ENCODE data around the gene ZCWPW2.

Gene ZCWPW2

DNA sequence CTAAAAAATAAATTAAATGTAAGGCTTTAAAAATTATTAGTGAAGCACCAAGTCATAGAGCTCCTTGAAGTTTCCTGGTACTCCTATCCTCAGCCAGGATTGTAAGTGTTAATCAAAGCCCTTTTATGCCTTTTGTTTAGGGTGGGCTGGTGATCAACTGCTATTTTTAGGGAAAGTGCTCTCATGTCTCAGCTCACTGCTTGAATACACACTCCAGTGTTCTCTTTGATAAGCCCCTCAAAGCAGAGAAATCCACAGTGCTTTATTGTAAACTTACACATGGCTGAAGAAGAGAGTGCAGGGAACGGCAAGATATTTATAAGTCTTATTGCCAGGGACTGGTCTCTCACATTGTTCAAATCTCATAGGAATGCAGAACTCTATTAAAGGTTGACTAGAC lies 156.5 kb downstream of the ZCWPW2 start:
- DNase-seq (ENCODE audit: low read depth), result no peak
- TF ChIP-seq, protein P1, sequence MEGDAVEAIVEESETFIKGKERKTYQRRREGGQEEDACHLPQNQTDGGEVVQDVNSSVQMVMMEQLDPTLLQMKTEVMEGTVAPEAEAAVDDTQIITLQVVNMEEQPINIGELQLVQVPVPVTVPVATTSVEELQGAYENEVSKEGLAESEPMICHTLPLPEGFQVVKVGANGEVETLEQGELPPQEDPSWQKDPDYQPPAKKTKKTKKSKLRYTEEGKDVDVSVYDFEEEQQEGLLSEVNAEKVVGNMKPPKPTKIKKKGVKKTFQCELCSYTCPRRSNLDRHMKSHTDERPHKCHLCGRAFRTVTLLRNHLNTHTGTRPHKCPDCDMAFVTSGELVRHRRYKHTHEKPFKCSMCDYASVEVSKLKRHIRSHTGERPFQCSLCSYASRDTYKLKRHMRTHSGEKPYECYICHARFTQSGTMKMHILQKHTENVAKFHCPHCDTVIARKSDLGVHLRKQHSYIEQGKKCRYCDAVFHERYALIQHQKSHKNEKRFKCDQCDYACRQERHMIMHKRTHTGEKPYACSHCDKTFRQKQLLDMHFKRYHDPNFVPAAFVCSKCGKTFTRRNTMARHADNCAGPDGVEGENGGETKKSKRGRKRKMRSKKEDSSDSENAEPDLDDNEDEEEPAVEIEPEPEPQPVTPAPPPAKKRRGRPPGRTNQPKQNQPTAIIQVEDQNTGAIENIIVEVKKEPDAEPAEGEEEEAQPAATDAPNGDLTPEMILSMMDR (IDR thresholded peaks at IDR 0.05; ENCODE audit: control insufficient read depth, extremely low read depth, insufficient read depth), result no peak
- no peak overlapping the region for H3K4me3 ChIP-seq (ENCODE audit: low read depth, low read length)

DNA sequence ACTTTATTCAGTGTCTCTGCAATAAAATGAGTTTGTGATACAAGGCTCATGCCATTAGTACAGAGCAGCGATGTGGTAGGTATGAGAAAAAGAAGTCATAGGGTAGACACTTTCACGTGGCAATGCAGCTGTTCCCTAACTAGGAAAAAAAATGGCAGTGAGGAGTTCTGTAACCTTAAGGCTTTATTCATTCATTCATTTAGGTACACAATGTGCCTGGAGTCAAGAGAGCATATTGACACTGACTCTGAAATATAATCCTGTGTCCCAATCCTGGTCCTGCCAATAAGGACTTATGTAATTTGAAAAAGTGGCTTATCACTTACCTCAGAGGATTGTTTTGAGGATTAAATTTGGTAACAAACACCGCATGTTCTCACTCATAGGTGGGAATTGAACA lies 173.1 kb downstream of the ZCWPW2 start:
- TF ChIP-seq, protein P1 (IDR thresholded peaks at IDR 0.05; ENCODE audit: control insufficient read depth, extremely low read depth, insufficient read depth), result no peak
- DNase-seq (ENCODE audit: low read depth), result no peak
- H3K4me3 ChIP-seq (ENCODE audit: low read depth, low read length), result no peak overlapping the region

DNA sequence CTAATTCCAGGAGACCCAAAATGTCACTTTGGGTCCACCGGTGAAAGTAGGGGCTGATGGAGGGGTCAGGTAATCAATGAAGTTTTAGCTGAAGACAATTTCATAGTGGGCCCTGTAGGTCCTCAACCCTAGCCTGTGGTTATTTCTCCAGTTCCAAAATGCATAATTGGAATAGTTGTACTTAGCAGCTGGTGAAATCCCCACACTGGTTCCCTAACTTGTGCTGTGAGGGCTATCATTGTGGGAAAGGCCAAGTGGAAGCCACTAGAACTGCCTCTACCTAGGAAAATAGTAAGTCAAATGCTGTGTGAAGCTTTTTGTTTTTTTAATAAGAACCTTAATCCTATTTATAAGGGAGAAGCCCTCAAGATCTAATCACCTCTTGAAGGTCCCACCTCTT lies 193.8 kb downstream of the ZCWPW2 start:
- TF ChIP-seq, protein P1 (IDR thresholded peaks at IDR 0.05; ENCODE audit: control insufficient read depth, extremely low read depth, insufficient read depth), result no peak
- H3K4me3 ChIP-seq (ENCODE audit: low read depth, low read length), result no peak overlapping the region
- DNase-seq (ENCODE audit: low read depth), result no peak

DNA sequence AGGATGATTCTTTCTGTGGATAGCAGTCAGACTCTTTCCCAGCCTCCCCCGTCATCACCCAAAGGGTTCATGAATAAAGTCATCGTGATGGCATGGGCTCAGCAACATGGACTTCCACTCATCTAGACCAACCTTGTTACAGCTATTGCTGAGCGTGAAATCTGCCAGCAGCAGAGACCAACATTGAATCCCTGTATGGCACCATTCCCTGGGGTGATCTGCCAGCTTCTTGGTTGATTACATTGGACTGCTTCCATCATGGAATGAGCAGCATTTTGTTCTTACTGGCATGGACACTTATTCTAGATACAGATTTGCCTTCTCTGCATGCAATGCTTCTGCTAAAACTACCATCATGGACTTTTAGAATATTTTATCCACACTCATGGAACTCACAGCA lies 195.7 kb downstream of the ZCWPW2 start:
- no peak overlapping the region for H3K4me3 ChIP-seq (ENCODE audit: low read depth, low read length)
- TF ChIP-seq, protein P1 (IDR thresholded peaks at IDR 0.05; ENCODE audit: control insufficient read depth, extremely low read depth, insufficient read depth), result no peak
- peak; percentile 52 for DNase-seq (ENCODE audit: low read depth)

DNA sequence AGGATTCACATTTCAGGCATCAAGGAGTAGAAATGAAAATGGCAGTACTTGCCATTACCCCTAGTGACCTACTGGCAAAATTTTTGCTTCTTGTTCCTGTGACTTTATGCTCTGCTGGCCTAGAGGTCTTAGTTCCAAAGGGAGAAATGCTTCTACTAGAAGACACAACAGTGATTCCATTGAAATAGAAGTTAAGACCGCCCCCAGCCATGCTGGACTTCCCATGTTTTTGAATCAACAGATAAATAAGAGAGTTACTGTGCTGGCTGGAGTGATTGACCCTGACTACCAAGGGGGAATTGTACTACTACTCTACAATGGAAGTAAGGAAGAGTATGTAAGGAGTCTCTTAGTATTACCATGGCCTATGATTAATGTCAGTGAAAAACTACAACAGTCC lies 196.3 kb downstream of the ZCWPW2 start:
- H3K4me3 ChIP-seq (ENCODE audit: low read depth, low read length), result no peak overlapping the region
- no peak for DNase-seq (ENCODE audit: low read depth)
- TF ChIP-seq, protein P1 (IDR thresholded peaks at IDR 0.05; ENCODE audit: control insufficient read depth, extremely low read depth, insufficient read depth), result no peak

DNA sequence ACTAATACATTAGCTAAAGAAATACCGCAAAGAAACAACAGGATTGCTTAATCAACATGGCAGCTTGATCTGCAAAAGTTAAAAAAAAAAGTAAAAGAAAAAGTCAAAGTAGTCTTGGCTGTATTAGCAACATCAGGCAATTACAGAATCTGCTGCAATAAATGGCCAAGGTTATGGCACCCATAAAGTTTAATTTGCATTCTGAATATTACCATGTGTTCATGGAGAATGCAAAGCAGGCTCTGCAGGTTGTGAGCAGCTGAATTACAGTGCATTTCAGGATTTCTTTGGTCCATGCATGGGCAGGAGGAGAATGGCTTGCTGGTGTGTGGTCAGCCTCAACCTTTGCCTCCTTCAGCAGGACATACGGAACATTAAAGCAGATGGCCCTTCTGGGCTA lies 199.2 kb downstream of the ZCWPW2 start:
- no peak for DNase-seq (ENCODE audit: low read depth)
- H3K4me3 ChIP-seq (ENCODE audit: low read depth, low read length), result no peak overlapping the region
- TF ChIP-seq, protein P1 (IDR thresholded peaks at IDR 0.05; ENCODE audit: control insufficient read depth, extremely low read depth, insufficient read depth), result no peak

DNA sequence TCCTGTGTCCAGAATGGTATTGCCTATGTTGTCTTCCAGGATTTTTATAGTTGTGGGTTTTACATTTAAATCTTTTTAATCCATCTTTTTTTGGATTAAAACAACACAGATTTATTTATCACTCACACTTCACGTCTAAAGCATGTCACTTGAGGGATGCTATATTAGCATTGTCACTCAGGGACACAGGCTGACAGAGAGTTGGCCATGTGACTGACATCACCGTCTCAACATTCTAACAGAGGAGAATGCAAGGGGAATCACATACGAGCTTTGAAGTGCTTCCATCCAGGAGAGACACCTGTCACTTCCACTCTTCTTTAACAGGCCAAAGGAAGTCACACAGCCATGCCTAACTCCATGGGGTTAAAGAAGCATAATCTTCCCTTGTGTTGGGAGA lies 204.7 kb downstream of the ZCWPW2 start:
- TF ChIP-seq, protein P1 (IDR thresholded peaks at IDR 0.05; ENCODE audit: control insufficient read depth, extremely low read depth, insufficient read depth), result no peak
- no peak for DNase-seq (ENCODE audit: low read depth)
- no peak overlapping the region for H3K4me3 ChIP-seq (ENCODE audit: low read depth, low read length)

All from LNCaP clone FGC (cell line).